ENCODE data around the gene HAPLN3.

The HAPLN3 gene

GRCh38 chr15:88909956-88910831 is 14.8 kb upstream of the HAPLN3 start:
- peak; percentile 14 for DNase-seq (ENCODE audit: low spot score)
- no peak for TF ChIP-seq CTCF (IDR thresholded peaks at IDR 0.05; ENCODE audit: extremely low read depth, insufficient read depth, missing control alignments)
- in situ Hi-C loops (cut with MboI; ENCODE audit: low pct_unique_long_range_greater_than_20kb, low sequenced_read_pairs, unreplicated experiment): loop anchor here (25.0 kb wide), 1 partner anchor 277 kb away; no protein-coding TSS in a partner anchor

GRCh38 chr15:88908697-88909621 is 13.6 kb upstream of the HAPLN3 start:
- no peak for TF ChIP-seq CTCF (IDR thresholded peaks at IDR 0.05; ENCODE audit: extremely low read depth, insufficient read depth, missing control alignments)
- peak; percentile 4 for DNase-seq (ENCODE audit: low spot score)
- in situ Hi-C loops (cut with MboI; ENCODE audit: low pct_unique_long_range_greater_than_20kb, low sequenced_read_pairs, unreplicated experiment): loop anchor here (25.0 kb wide), 1 partner anchor 278 kb away; no protein-coding TSS in a partner anchor

- in situ Hi-C loops (cut with MboI; ENCODE audit: low pct_unique_long_range_greater_than_20kb, low sequenced_read_pairs, unreplicated experiment): loop anchor here (25.0 kb wide), 1 partner anchor 279 kb away; no protein-coding TSS in a partner anchor
- TF ChIP-seq CTCF (IDR thresholded peaks at IDR 0.05; ENCODE audit: extremely low read depth, insufficient read depth, missing control alignments): no peak
- no peak for DNase-seq (ENCODE audit: low spot score)
Measured at GRCh38 chr15:88908123-88908522, 12.8 kb upstream of the HAPLN3 start.

- no peak for TF ChIP-seq CTCF (IDR thresholded peaks at IDR 0.05; ENCODE audit: extremely low read depth, insufficient read depth, missing control alignments)
- in situ Hi-C loops (cut with MboI; ENCODE audit: low pct_unique_long_range_greater_than_20kb, low sequenced_read_pairs, unreplicated experiment): loop anchor here (25.0 kb wide), 1 partner anchor 280 kb away; no protein-coding TSS in a partner anchor
- no peak for DNase-seq (ENCODE audit: low spot score)
Measured at GRCh38 chr15:88907111-88907510, 11.8 kb upstream of the HAPLN3 start.

GRCh38 chr15:88906551-88906950 is 11.2 kb upstream of the HAPLN3 start:
- in situ Hi-C loops (cut with MboI; ENCODE audit: low pct_unique_long_range_greater_than_20kb, low sequenced_read_pairs, unreplicated experiment): loop anchor here (25.0 kb wide), 1 partner anchor 281 kb away; no protein-coding TSS in a partner anchor
- no peak for TF ChIP-seq CTCF (IDR thresholded peaks at IDR 0.05; ENCODE audit: extremely low read depth, insufficient read depth, missing control alignments)
- DNase-seq (ENCODE audit: low spot score): no peak

- in situ Hi-C loops (cut with MboI; ENCODE audit: low pct_unique_long_range_greater_than_20kb, low sequenced_read_pairs, unreplicated experiment): loop anchor here (25.0 kb wide), 1 partner anchor 281 kb away; no protein-coding TSS in a partner anchor
- TF ChIP-seq CTCF (IDR thresholded peaks at IDR 0.05; ENCODE audit: extremely low read depth, insufficient read depth, missing control alignments): no peak
- no peak for DNase-seq (ENCODE audit: low spot score)
Measured at GRCh38 chr15:88906130-88906529, 10.8 kb upstream of the HAPLN3 start.

Measured in GM13977 (cell line).